HEK293 (cell line): ENCODE measurements around the gene CR2.

Experiments used
- HOXC10 ChIP-seq: sonication (generic); formaldehyde crosslinking; IDR thresholded peaks from 2 replicates; pipeline ENCODE4 v1.8.1; 2023; ENCODE audit warnings: mild to moderate bottlenecking, missing genetic modification reagents
- REST ChIP-seq: fragments of 450-650 bp; formaldehyde crosslinking; IDR thresholded peaks from 2 replicates; pipeline ENCODE4 v1.5.1; 2016; ENCODE audit warnings: missing biosample characterization, missing genetic modification characterization
- SETDB1 ChIP-seq: IDR thresholded peaks from one replicate; pipeline ENCODE4 v1.6.1; 2017; ENCODE audit warnings: mild to moderate bottlenecking, low read length, moderate library complexity, mixed read lengths; ENCODE audit not compliant: insufficient read length
- ZNF174 ChIP-seq: fragments of 450-650 bp; formaldehyde crosslinking; IDR thresholded peaks from 2 replicates; pipeline ENCODE4 v1.5.0; 2017; ENCODE audit warnings: missing biosample characterization, mild to moderate bottlenecking, missing genetic modification characterization
- ZNF274 ChIP-seq, 2 experiments: fragments of 200-500 bp in 1 of 2; fragments of 450-650 bp in 1 of 2; sonication (Bioruptor generic) in 1 of 2; formaldehyde crosslinking in 1 of 2; IDR thresholded peaks; 2 replicates each; pipeline versions ENCODE4 v1.5.1 to v1.6.1; 2014 to 2016; ENCODE audit warnings: borderline replicate concordance in 1 of 2, inconsistent platforms in 1 of 2, low read length in 1 of 2, missing biosample characterization in 1 of 2, missing genetic modification characterization in 1 of 2
- ZNF398 ChIP-seq: fragments of 450-650 bp; formaldehyde crosslinking; IDR thresholded peaks from 2 replicates; pipeline ENCODE4 v1.5.1; 2017; ENCODE audit warnings: missing biosample characterization, missing genetic modification characterization
- ZNF426 ChIP-seq: fragments of 450-650 bp; formaldehyde crosslinking; IDR thresholded peaks from 2 replicates; pipeline ENCODE4 v1.5.1; 2017; ENCODE audit warnings: missing biosample characterization, missing genetic modification characterization, mild to moderate bottlenecking, inconsistent platforms, moderate library complexity
- ZNF670 ChIP-seq: fragments of 450-650 bp; formaldehyde crosslinking; IDR thresholded peaks from 2 replicates; pipeline ENCODE4 v1.5.1; 2016; ENCODE audit warnings: missing biosample characterization, missing genetic modification characterization, low read depth
- ZSCAN16 ChIP-seq: fragments of 450-650 bp; formaldehyde crosslinking; IDR thresholded peaks from 2 replicates; pipeline ENCODE4 v1.5.1; 2016; ENCODE audit warnings: missing biosample characterization, missing genetic modification characterization
- TF ChIP-seq, protein P1 (sequence below): fragments of 450-650 bp; formaldehyde crosslinking; IDR thresholded peaks from 2 replicates; pipeline ENCODE4 v1.5.1; 2016; ENCODE audit warnings: missing biosample characterization, missing genetic modification characterization
- TF ChIP-seq, protein P2 (sequence below): fragments of 450-650 bp; formaldehyde crosslinking; IDR thresholded peaks from 2 replicates; pipeline ENCODE4 v1.5.1; 2016; ENCODE audit warnings: missing biosample characterization, missing genetic modification characterization
- TF ChIP-seq, protein P3 (sequence below): sonication (generic); formaldehyde crosslinking; IDR thresholded peaks from 2 replicates; pipeline ENCODE4 v1.8.1; 2022; ENCODE audit warnings: mild to moderate bottlenecking, moderate library complexity, missing genetic modification reagents
- TF ChIP-seq, protein P4 (sequence below): fragments of 450-650 bp; formaldehyde crosslinking; IDR thresholded peaks from 2 replicates; pipeline ENCODE4 v1.5.1; 2016; ENCODE audit warnings: missing biosample characterization, missing genetic modification characterization, low read depth

DNA sequence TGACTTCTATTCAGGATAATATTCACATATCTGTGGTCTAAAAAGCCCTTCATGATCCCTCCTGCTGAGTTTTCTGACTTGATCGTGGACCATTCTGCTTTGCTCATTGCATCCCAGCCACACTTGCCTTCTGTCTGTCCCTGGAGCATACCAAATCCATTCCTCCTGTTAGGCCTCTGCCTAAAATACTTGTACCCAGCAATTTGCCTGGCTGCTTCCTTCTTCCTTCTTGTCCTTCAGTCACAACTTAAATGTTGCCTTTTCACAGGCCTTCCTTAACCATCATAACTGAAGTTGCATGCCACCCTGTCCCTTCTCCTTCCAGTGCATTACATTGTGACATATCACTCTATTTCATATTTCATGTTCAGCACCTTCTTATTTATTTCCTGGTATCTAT, 4.3 kb downstream of the CR2 start:
- TF ChIP-seq, protein P1, sequence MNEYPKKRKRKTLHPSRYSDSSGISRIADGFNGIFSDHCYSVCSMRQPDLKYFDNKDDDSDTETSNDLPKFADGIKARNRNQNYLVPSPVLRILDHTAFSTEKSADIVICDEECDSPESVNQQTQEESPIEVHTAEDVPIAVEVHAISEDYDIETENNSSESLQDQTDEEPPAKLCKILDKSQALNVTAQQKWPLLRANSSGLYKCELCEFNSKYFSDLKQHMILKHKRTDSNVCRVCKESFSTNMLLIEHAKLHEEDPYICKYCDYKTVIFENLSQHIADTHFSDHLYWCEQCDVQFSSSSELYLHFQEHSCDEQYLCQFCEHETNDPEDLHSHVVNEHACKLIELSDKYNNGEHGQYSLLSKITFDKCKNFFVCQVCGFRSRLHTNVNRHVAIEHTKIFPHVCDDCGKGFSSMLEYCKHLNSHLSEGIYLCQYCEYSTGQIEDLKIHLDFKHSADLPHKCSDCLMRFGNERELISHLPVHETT, result no peak
- TF ChIP-seq ZNF174 (tag by site-specific recombination) (no peak), ZNF274 (IDR thresholded peaks at IDR 0.05; ENCODE audit: low read length) (no peak), ZNF274 (tag by site-specific recombination; IDR thresholded peaks at IDR 0.05; ENCODE audit: borderline replicate concordance) (no peak), ZNF398 (tag by site-specific recombination) (no peak), HOXC10 (CRISPR knock-in tag) (no peak), ZNF426 (tag by site-specific recombination) (no peak), ZSCAN16 (tag by site-specific recombination) (no peak), REST (tag by site-specific recombination) (no peak), SETDB1 (no peak), ZNF670 (tag by site-specific recombination) (no peak)
- TF ChIP-seq, protein P2, sequence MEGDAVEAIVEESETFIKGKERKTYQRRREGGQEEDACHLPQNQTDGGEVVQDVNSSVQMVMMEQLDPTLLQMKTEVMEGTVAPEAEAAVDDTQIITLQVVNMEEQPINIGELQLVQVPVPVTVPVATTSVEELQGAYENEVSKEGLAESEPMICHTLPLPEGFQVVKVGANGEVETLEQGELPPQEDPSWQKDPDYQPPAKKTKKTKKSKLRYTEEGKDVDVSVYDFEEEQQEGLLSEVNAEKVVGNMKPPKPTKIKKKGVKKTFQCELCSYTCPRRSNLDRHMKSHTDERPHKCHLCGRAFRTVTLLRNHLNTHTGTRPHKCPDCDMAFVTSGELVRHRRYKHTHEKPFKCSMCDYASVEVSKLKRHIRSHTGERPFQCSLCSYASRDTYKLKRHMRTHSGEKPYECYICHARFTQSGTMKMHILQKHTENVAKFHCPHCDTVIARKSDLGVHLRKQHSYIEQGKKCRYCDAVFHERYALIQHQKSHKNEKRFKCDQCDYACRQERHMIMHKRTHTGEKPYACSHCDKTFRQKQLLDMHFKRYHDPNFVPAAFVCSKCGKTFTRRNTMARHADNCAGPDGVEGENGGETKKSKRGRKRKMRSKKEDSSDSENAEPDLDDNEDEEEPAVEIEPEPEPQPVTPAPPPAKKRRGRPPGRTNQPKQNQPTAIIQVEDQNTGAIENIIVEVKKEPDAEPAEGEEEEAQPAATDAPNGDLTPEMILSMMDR (tag by site-specific recombination), result no peak
- TF ChIP-seq, protein P3, sequence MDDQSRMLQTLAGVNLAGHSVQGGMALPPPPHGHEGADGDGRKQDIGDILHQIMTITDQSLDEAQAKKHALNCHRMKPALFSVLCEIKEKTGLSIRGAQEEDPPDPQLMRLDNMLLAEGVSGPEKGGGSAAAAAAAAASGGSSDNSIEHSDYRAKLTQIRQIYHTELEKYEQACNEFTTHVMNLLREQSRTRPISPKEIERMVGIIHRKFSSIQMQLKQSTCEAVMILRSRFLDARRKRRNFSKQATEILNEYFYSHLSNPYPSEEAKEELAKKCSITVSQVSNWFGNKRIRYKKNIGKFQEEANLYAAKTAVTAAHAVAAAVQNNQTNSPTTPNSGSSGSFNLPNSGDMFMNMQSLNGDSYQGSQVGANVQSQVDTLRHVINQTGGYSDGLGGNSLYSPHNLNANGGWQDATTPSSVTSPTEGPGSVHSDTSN (CRISPR knock-in tag), result no peak
- TF ChIP-seq, protein P4, sequence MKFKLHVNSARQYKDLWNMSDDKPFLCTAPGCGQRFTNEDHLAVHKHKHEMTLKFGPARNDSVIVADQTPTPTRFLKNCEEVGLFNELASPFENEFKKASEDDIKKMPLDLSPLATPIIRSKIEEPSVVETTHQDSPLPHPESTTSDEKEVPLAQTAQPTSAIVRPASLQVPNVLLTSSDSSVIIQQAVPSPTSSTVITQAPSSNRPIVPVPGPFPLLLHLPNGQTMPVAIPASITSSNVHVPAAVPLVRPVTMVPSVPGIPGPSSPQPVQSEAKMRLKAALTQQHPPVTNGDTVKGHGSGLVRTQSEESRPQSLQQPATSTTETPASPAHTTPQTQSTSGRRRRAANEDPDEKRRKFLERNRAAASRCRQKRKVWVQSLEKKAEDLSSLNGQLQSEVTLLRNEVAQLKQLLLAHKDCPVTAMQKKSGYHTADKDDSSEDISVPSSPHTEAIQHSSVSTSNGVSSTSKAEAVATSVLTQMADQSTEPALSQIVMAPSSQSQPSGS, result no peak
